Measurements from ENCODE around the gene TPCN2.

Gene TPCN2

DNA sequence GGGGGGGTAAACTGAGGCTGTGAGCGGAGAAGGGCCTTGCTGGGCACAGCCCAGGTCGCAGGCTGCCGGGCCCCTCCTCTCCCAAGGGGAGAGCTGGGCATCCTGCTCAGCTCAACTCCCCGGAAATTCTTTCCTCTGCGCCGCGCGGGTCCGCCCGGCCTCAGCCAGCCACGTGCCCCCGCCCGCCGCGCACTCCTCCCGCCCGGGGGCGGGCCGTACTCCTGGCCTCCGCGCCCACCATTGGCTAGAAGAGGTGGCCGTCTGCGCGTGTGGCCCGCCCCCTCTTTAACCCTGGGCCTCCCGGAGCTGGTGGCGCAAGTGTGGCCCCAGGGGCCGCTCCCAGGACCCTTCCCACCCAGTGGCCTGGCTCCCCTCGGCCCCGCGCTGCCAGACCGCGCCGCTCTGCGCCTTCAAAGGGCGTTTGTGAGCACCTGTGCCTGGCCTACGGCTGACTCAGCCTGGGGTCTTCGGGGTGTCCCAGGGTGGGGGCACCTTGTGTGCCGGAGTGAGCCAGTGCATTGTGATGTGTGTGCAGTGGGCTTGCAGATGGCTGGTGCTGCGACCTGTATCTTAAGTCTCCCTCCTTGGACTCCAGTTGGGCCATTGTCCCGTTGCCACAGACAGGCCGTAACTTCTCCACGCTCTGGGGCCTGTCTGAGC lies 37.6 kb upstream of the TPCN2 start:
- no peak for DNase-seq

DNA sequence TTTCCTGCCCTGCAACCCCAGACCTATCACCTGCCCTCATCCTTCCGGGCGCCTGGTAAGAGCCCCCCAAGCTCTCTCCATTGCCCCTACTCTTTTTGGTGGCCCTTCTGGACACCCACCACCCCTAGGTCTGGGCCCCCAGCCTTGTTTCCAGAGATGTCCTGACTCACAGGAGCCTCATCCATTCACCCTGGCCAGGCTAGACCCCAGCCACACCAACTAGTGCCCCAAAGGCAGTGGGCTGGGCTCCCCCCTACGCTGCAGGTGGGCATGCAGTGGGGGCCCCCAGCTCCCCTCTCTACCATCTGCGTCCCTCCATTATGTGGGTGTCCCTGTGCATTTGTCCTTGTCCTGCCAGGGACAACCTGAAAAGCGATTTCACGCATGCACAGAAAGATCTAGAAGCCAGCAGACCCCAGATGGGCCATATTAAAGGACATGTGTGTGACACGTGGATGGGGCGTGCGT lies 37.1 kb upstream of the TPCN2 start:
- DNase-seq, result no peak

DNA sequence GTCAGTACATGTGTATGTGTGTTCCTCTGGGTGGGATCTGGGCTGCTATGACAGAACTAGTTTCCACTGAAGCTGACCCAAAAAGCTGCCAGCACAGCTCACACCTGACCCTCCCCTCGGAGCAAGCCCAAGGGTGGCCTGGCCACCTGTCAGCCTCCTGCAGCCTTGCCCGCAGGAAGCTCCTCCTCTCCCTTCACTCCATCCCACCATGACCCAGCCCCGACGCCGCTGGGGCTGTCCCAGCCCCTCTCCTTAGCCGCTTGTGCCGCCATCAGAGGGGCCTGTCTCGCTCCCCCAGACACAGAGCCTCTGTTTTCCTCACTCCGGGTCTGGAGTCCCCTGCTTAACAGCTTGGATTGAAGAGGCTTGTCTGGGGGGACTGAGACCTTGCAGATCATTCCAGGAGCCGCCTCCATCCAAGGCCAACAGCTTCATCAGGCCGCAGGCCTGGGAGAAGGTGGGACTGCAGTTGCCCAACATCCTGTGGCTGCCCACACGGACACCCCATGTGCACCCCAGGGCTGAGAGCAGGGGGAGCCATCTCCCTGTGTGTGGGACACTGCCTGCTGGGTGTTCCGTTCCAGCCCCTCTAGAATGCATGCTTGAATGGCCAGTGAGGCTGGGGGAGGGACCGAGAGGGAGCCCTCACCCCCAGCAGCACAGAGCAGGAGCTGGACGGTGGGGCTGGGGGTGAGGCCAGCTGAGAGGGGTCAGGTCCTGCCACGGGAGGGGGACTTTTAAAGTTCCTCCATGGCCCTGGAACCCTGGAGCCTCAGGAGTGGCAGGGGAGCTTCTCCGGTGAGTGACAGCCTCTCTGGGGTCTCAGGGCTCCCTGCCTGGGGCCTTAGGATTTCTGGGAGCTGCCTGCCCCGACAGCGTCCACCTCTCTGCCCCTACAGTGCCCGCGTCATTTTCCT lies 36.4 kb upstream of the TPCN2 start:
- no peak for DNase-seq

DNA sequence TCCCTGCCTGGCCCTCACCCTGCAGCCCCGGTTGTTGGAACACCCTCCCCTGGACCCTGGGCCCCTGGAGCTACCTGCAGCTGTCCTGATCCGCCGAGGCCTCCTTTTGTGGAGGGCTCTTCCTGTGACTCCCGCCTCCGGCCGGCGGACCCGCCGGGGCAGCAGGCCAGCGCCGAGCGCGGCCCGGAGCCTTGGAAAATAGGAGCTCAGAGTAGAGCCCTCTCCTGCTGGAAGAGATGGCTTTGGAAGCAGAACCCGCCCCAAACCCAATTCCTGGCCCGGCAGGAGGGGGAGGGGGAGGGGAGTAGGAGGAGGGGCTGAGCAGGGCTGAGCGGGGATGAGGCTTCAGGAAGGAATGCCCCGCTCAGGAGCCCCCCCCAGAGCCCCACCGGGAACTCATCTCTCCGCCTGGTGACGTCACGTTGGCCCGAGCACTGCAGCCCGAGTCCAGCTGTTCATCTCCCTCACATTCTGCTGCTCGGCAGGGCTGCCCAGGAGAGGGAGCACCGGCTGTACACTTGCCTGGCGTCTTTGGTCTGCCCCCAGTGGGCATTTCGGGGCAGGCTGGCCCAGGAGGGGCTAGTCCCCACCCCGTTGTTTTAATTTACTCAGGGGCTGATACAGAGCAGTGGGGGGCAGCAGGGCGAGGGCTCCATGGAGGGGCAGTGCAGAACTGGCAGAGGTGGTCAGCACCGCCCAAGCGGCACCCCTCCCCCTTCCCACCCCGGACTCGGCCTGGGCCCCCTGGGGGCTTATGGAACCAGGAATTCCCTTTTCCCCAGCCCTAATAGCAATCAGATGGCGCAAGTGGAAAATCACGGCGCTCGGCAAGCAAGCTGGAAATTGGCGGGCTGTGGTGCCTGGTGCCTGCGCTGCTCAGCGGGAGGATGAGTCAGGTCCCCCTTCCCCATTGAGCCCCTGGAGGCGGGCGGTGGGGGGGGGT lies 35.5 kb upstream of the TPCN2 start, which contains the start of gene MRGPRF:
MRGPRF (minus strand) TSS at position 238 of the 943 bp plus-strand sequence. CDS start 3,345 bp downstream, outside the sequence.
- no peak for DNase-seq

DNA sequence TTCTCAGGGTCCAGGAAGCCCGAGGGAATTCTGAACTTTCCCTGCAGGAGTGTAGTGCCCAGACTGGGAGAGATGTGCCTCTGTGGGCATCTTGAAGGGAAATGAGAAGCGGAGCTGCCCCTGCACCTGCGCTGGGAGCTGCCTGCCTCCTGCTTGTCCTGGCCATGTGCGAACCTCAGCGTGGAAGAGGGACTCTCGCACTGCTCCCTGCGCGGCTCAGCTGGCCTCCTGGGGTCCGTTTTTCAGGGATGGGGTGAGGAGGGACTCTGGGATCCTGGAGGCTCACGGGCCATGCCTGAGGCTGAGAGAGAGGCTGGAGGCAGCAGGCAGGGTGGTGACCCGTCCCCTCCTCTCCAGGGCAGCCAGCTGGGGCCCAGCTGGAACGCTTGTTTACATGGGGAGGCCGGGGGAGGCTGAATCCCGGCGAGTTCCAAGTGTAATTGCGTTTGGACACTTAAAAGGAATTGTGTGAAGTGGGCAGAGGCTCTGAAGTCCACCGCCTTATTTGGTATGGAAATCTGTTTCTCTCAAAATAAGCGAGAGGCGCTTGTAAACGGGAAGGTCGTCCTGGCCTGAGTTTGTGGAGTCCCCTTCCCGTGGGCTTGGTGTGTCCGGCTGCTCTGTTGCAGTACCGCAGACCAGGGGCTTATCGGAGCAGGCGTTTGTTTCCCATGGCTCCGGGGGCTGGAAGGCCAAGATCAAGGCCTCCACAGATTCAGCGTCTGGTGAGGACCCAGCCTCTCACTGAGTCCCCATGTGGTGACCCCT lies 34.5 kb upstream of the TPCN2 start:
- DNase-seq, result no peak

DNA sequence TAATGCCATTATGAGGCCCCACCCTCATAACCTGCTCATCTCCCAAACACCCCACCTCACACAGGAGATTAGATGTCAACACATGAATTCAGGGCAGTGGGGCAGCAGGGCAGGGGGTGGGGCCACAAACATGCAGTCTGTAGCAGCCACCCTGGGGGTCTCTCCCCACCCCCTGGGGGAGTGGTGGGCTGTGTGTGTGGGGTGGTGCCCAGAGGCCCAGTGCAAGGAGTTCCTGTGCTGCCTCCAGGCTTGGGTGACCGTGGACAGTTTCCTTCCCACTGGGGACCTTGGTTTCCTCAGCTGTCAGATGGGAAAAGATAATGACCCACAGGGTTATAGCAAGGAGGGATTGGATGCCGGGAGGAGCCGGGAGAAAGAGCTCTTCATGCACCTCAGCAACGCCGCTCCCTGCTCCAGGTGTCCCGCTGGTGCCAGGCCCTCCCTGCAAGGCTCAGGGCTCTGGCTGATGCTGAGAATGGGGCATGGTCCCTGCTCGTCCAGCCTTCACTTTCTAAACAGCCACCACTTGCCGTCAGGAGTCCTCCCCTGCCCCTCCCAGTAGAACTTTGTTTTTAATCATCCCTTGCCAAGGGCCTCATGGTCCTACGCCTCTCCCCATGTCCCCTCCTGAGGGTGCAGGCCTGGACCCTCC lies 33.7 kb upstream of the TPCN2 start:
- no peak for DNase-seq

DNA sequence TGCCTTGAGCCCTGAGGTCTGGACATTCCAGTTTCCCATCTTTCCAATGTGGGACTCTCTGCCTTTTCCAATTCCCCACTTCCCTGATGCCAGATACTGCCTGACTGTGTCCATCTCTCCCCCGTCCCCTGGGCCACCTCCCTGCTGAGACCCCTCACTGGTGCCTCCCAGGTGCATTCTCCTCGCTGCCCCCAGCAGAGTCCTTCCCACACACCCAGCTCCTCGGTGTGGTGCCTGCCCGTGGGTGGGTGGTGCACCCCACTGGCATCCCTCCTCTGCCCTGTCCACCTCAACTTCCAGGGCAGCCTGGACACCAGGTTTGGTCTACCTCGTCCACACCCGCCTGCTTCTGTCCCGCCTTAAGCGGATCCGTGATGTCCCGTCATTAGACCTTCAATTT lies 30.8 kb upstream of the TPCN2 start:
- DNase-seq, result no peak

DNA sequence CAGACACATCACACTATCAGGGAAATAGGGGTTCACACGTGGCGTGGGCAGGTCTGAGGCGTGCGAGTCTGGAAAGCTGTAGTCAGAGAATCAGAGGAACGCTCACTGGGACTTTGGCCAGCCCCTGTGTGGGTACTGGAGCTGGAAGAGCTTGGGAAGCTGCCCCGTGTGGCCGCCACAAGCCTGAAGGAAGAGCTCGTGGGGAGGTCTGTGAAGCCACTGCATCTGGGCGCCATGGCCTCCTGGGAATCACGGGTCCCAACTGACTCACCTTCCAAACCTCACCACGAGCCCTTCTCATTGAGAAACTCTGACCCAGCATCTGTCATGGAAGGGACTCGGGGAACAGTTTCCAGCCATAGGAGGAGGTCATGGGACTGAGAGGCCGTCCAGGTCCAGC lies 29.8 kb upstream of the TPCN2 start:
- DNase-seq, result no peak

DNA sequence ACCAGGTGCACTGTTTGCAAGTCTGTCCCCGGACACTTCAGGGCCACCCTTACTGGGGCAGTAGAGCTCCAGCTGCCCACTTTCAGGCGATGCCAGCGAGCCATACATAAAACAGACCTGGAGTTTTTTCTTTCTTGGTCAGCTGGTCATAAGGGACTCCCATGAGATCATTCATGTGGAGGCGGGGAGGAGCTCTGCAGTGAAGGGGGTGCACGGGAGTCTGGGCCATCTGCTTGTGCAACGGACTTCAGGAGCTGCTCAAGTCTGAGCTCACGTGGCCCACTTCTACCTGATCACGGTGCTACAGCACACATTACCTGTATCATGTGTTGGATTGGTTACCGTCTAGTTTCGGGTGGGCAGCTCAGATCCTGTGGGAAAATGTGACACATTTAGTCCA lies 26.5 kb upstream of the TPCN2 start:
- no peak for DNase-seq

DNA sequence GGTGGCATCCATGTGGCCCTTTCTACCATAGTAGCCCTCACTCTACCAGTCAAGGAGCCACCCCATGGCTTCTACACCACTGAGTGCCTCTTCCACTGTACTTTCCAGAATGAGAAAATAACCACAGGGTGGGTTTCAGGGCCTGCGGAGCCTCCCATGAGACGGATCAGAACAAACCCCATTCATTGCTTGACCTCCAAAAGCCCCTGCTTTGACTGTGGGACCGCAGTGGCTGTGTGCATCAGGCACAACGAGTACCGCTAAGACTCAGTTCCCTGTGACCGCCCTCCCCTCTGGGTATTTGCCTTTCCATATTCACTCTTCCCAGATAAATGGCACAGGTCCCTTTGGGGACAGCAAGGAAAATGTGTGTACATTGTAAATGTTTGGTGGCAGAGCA lies 24.2 kb upstream of the TPCN2 start:
- DNase-seq, result no peak

DNA sequence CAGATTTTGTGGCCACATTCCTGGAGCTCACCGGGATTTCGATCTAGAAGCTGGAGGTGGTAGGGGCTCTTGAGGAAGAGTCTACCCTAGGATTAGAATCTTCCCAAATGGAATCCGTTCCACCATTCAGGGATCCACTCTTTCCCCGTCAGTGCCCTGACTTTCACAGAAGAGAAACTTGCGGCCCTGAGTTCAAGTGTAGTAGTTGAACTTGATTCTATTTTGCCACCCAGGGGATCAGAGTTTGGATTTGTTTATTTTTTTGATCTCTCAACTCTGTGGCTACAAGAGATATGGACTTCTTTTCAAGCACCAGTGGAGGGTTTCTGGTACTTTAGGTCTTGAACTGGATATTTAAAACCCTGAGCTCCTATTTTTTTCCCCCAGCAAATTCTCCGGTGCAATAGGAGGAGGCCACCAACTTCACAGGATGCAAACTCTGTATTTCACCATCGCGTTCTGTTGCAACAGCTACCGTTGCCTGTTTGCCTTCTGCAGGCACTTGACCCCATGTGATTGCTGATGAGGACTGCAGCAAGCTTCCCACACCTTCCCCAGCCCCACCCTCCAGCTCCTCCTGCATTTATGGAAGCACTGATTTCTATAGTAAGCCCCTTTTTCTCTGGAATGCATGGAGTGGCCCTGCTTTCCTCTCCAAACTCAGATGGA lies 20.9 kb upstream of the TPCN2 start:
- DNase-seq, result no peak

DNA sequence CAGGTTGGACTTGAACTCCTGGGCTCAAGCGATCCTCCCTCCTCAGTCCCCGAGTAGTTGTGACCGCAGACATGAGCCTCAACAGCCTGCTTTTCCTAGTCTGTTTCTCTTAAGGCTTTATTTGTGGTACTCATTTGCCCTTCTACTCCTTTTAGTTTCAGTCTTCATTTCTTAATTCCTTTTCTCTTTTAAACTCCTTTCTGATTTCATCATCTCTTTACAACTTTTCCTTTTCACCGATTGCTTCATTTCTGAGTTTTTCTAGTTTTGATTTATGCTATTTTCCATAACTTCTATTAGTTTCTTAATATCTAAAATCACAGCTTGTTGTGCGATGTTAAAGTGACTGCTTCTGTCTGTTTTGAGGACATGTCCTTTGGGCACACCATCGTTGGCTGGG lies 18.4 kb upstream of the TPCN2 start:
- no peak for DNase-seq

DNA sequence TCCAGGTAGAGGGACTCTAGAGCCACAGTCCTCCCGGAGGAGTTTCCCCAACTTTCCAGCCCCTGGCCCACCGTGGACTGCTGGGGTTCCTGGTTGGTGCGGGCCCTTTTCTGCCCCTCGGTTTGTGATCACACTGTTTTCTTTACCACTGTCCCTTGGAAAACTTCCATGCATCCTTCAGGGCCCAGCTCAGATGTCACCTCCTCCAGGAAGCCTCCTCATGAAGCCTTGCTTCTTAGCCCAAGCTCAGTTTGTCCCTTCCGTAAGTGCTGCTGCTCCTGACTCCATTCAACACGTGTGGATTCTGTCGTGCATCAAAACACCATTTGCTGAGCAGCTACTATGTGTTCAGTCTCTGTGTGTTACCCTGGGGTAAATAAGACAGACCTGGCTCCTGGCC lies 15.9 kb upstream of the TPCN2 start:
- no peak for DNase-seq

DNA sequence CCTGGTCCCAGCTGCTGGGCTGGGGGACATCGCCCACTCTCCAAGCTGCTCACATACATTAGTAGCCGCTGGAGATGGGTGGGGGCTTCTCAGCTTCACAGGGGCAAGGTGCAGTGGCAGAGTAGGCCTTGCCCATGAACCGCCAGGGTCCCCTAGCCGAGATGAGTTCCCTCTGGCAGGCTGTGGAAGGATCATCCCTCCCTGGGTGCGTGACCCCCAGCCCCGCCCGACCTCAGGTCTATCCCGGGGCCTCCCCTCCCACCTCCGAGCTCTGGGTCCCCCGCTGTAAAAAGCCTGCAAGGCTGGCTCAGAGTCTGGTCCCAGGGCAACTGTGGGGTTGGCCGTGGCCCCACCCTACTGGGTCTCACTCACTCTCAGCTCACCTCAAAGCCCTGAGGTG lies 15.3 kb upstream of the TPCN2 start:
- DNase-seq, result no peak

DNA sequence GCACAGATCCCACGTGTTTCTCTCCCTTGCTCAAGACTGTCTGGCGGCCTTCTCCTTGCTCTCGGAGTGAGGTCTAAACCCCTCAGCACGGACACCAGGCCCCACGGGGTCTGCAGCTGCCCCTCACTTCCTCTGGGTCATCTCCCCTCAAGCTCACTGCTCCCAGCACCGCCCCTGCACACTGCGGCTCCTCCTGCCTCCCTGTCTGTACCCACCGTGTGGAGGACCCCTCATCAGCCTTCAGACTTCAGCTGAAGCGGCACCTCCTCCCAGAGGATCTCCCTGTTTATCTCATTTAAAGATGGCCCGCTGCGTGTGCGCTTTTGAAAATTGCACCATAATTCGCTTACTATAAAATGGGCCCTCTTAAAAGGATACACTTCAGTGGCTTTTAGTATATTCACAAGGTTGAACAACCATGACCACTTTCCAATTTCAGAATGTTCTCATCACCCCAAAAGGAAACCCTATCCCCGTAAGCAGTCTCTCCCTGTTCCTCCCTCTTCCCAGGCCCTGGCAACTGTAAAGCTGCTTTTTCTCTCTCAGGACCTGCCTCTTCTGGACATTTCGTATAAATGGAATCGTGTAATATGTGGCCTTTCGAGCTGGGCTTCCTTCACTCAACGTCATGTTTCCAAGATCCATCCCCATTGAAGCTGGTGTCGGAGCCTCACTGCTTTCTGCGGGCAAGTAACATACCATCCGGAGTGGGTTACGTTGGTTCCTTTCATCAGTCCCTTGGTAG lies 14.4 kb upstream of the TPCN2 start:
- no peak for DNase-seq

DNA sequence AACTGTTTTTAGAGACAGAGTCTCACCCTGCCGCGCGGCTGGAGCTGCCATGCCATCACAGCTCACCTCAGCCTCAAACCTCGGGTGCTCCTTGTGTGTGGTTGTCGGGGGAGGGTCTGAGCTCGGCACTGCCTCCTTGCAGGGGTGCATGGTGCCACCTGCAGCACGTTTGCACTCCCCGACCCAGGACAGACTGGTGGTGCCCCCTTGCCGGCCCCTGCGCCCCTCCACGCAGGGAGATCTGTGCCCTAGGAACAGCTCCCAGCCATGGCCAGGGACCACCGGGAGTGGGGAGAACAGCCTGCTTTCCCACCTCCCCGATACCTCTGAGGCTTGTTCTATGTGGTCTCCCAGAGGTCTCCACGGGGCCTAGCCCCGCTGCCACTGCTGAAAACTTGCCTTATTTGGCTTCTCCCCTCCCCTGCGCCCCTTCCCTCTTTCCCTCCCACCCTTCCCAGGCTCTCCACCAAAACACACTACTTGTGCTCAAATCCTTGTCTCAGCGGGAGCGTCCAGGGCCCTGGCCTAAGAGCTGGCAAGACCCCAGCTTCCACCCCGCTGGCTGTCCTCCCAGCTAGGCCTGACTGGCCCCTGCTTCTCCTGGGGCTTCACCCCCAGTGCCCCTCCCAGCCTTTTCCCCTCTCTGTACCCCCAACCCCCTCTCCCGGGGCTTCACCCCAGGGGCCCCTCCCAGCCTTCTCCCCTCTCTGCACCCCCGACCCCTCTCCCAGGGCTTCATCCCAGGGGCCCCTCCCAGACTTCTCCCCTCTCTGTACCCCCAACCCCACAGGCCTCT lies 13.4 kb upstream of the TPCN2 start:
- no peak for DNase-seq

DNA sequence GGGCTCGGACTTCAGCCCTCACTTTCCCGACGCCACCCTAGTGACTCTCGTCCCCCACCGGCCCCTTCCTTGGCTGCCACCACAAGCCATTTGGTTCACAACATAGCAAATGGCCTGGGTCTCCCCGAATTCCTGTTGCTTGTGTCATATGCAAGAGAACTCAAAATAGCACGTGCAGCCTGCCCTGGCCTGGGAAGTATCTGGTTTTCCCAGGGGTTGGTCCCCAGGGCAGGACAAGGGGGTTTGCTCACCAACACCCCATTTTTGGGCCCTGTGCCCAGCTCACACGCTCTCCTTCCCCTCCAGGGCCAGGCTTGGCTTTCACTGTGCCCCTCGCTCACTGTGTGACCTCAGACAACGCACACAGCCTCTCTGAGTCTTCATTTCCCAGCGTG lies 12.8 kb upstream of the TPCN2 start:
- DNase-seq, result no peak

DNA sequence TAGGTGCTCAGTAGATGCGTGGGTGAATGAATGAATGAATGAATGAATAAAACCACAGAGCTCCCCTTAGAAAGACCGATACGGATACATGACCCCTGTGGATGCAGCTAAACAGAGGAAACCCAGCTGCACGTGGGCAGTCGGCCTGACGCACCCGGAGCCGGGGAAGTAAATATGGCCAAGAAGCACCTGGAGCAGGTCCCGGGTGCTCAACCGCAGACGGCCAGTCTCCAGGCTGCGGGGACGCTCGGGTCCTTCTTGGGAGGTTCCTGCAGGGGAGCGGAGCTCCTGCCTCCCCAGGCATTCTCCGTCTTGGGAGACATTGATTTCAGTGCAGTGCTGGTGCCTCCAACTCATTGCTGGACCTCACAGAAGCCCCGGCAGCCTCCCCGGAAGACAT lies 11.7 kb upstream of the TPCN2 start:
- DNase-seq, result no peak

DNA sequence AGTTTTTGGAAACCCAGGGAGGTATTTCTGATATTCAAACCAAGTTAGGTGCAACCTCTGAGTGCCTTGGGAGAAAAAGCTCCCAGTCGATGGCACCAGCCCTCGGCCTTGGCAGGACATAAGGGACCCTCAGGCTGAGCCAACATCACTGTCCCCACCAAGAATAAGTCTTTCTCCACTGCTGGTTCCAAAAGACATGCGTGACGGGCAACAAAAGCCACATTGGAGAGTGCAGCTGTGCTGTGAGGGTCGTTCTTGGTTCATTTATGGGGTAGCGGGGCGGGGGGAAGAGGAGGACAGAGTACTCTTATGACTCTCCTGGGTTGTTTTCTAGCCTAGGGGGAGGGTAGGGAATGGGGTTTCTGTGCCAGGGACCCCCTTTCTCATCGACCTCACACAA lies 11.2 kb upstream of the TPCN2 start:
- DNase-seq, result no peak

DNA sequence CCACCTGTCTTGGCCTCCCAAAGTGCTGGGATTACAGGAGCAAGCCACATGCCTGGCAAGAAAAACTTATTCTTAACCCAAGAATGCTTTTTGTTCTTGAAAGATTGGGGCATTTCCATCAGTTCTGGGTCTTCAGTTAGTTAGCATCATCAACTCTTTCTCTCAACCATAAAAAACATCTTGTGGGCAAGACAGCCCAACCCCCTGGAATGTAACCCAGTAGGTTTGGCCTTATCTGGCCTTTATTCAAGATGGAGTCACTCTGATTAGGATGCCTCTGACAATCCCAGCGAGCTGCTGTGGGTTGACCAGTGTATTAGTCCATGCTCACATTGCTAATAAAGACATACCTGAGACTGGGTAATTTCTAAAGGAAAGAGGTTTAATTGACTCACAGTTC lies 9.2 kb upstream of the TPCN2 start:
- no peak for DNase-seq

All from NCI-H1930 (cell line).